Fibroblast of peridontal ligament (primary cell): ENCODE measurements around the gene NOP53.

Source experiments
- DNase-seq: peaks from one replicate; pipeline ENCODE4 v3.0.0-alpha.2; 2010; ENCODE audit errors: extremely low read depth

Gene NOP53

GRCh38 chr19:47805313-47805712, 60.0 kb downstream of the NOP53 start:
- no peak for DNase-seq

- no peak for DNase-seq
Measured at GRCh38 chr19:47806435-47806834, 61.1 kb downstream of the NOP53 start.
